ENCODE measurements around the gene CLSTN2.

Gene CLSTN2

GRCh38 chr3:140146668-140147067 lies 211.7 kb downstream of the CLSTN2 start:
- Histone ChIP-seq H3K27me3 (replicated peaks; ENCODE audit: insufficient read depth, low read length) (no peaks in the 10 kb centered on the region), H3K9me2 (replicated peaks; ENCODE audit: insufficient read depth, low read length) (no peaks in the 10 kb centered on the region)

GRCh38 chr3:140147965-140148490 lies 213.0 kb downstream of the CLSTN2 start:
- Histone ChIP-seq H3K9me3 (replicated peaks; ENCODE audit: insufficient read depth, low read length) (no peaks in the 10 kb centered on the region), H3K9ac (ENCODE audit: low read length) (no peak overlapping the region), H3K27ac (ENCODE audit: low read length) (no peak overlapping the region), H2AFZ (ENCODE audit: low read length) (no peak overlapping the region), H3K79me2 (ENCODE audit: low read length) (no peaks in the 10 kb centered on the region), H3F3A (ENCODE audit: insufficient read depth, low read length) (no peaks in the 10 kb centered on the region), H3K4me3 (ENCODE audit: low read length) (no peak overlapping the region), H3K4me2 (ENCODE audit: low read depth, low read length) (no peak overlapping the region), H3K27me3 (replicated peaks; ENCODE audit: insufficient read depth, low read length) (no peaks in the 10 kb centered on the region), H4K20me1 (ENCODE audit: insufficient read depth, low read length) (no peaks in the 10 kb centered on the region), H3K4me1 (ENCODE audit: low read length) (no peaks in the 10 kb centered on the region), H3K36me3 (replicated peaks; ENCODE audit: insufficient read depth, low read length) (no peaks in the 10 kb centered on the region), H3K9me2 (replicated peaks; ENCODE audit: insufficient read depth, low read length) (no peaks in the 10 kb centered on the region)
- TF ChIP-seq EZH2 (optimal IDR thresholded peaks at IDR 0.05; ENCODE audit: low read depth, low read length): no peak
- DNase-seq: no peak

More at GRCh38 chr3:140146668-140147067, 211.7 kb downstream of the CLSTN2 start:
- Histone ChIP-seq H4K20me1 (ENCODE audit: insufficient read depth, low read length) (no peaks in the 10 kb centered on the region), H3K79me2 (ENCODE audit: low read length) (no peaks in the 10 kb centered on the region), H3K9me3 (replicated peaks; ENCODE audit: insufficient read depth, low read length) (no peaks in the 10 kb centered on the region), H3K4me1 (ENCODE audit: low read length) (no peaks in the 10 kb centered on the region), H3K9ac (ENCODE audit: low read length) (no peak overlapping the region), H3K36me3 (replicated peaks; ENCODE audit: insufficient read depth, low read length) (no peaks in the 10 kb centered on the region), H3K27ac (ENCODE audit: low read length) (no peak overlapping the region), H3K4me2 (ENCODE audit: low read depth, low read length) (no peak overlapping the region), H3F3A (ENCODE audit: insufficient read depth, low read length) (no peaks in the 10 kb centered on the region), H2AFZ (ENCODE audit: low read length) (no peak overlapping the region), H3K4me3 (ENCODE audit: low read length) (no peak overlapping the region)
- no peak for DNase-seq
- TF ChIP-seq EZH2 (optimal IDR thresholded peaks at IDR 0.05; ENCODE audit: low read depth, low read length) (no peak), EZH2phosphoT487 (IDR thresholded peaks at IDR 0.05; ENCODE audit: low read length) (no peak)
- TF ChIP-seq, protein P1, sequence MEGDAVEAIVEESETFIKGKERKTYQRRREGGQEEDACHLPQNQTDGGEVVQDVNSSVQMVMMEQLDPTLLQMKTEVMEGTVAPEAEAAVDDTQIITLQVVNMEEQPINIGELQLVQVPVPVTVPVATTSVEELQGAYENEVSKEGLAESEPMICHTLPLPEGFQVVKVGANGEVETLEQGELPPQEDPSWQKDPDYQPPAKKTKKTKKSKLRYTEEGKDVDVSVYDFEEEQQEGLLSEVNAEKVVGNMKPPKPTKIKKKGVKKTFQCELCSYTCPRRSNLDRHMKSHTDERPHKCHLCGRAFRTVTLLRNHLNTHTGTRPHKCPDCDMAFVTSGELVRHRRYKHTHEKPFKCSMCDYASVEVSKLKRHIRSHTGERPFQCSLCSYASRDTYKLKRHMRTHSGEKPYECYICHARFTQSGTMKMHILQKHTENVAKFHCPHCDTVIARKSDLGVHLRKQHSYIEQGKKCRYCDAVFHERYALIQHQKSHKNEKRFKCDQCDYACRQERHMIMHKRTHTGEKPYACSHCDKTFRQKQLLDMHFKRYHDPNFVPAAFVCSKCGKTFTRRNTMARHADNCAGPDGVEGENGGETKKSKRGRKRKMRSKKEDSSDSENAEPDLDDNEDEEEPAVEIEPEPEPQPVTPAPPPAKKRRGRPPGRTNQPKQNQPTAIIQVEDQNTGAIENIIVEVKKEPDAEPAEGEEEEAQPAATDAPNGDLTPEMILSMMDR (IDR thresholded peaks at IDR 0.05; ENCODE audit: low read length): no peak

- H4K20me1 ChIP-seq (ENCODE audit: insufficient read depth, low read length): no peaks in the 10 kb centered on the region
- TF ChIP-seq EZH2 (optimal IDR thresholded peaks at IDR 0.05; ENCODE audit: low read depth, low read length): no peak
- TF ChIP-seq EZH2phosphoT487 (IDR thresholded peaks at IDR 0.05; ENCODE audit: low read length): no peak
- TF ChIP-seq, protein P1 (IDR thresholded peaks at IDR 0.05; ENCODE audit: low read length): no peak
- H3K4me3 ChIP-seq (ENCODE audit: low read length): no peak overlapping the region
- no peaks in the 10 kb centered on the region for H3K9me3 ChIP-seq (replicated peaks; ENCODE audit: insufficient read depth, low read length)
- H3K9me2 ChIP-seq (replicated peaks; ENCODE audit: insufficient read depth, low read length): no peaks in the 10 kb centered on the region
- no peaks in the 10 kb centered on the region for H3F3A ChIP-seq (ENCODE audit: insufficient read depth, low read length)
- no peak overlapping the region for H3K9ac ChIP-seq (ENCODE audit: low read length)
- no peaks in the 10 kb centered on the region for H3K36me3 ChIP-seq (replicated peaks; ENCODE audit: insufficient read depth, low read length)
- H3K4me2 ChIP-seq (ENCODE audit: low read depth, low read length): no peak overlapping the region
- no peak overlapping the region for H3K27ac ChIP-seq (ENCODE audit: low read length)
- DNase-seq: no peak
- H3K27me3 ChIP-seq (replicated peaks; ENCODE audit: insufficient read depth, low read length): no peaks in the 10 kb centered on the region
- H3K79me2 ChIP-seq (ENCODE audit: low read length): no peaks in the 10 kb centered on the region
- no peak overlapping the region for H2AFZ ChIP-seq (ENCODE audit: low read length)
- no peaks in the 10 kb centered on the region for H3K4me1 ChIP-seq (ENCODE audit: low read length)
These were observed 213.9 kb downstream of the CLSTN2 start for GRCh38 chr3:140148824-140149390.

DNA sequence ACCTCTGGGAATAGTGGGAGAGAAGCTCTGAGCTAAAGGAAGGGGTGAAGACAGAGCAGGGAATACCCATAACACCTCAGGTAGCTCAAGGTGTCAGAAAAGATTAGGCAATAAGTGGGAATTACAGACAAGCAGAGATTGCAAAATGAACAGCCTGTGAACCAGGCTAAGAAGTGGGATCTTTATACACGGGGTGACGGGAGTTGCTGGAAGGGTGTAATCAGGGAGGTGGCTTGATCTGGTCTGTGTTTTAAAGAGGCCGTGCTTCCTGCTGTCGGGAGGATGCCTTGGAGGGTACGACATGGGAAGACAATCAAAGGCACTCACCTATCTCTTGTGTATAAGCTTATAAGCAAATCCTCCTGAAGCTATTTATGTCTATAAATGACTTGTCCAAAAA lies 216.3 kb downstream of the CLSTN2 start:
- Histone ChIP-seq H4K20me1 (ENCODE audit: insufficient read depth, low read length) (no peaks in the 10 kb centered on the region), H3K4me2 (ENCODE audit: low read depth, low read length) (no peak overlapping the region), H3K9me2 (replicated peaks; ENCODE audit: insufficient read depth, low read length) (no peaks in the 10 kb centered on the region), H3K9me3 (replicated peaks; ENCODE audit: insufficient read depth, low read length) (no peaks in the 10 kb centered on the region), H3K9ac (ENCODE audit: low read length) (no peak overlapping the region), H3K79me2 (ENCODE audit: low read length) (no peaks in the 10 kb centered on the region), H2AFZ (ENCODE audit: low read length) (no peak overlapping the region), H3K4me3 (ENCODE audit: low read length) (no peak overlapping the region), H3K4me1 (ENCODE audit: low read length) (no peaks in the 10 kb centered on the region), H3K36me3 (replicated peaks; ENCODE audit: insufficient read depth, low read length) (no peaks in the 10 kb centered on the region), H3K27ac (ENCODE audit: low read length) (no peak overlapping the region), H3F3A (ENCODE audit: insufficient read depth, low read length) (no peaks in the 10 kb centered on the region), H3K27me3 (replicated peaks; ENCODE audit: insufficient read depth, low read length) (no peaks in the 10 kb centered on the region)
- DNase-seq: no peak
- no peak for TF ChIP-seq EZH2phosphoT487 (IDR thresholded peaks at IDR 0.05; ENCODE audit: low read length)
- TF ChIP-seq, protein P1 (IDR thresholded peaks at IDR 0.05; ENCODE audit: low read length): no peak
- no peak for TF ChIP-seq EZH2 (optimal IDR thresholded peaks at IDR 0.05; ENCODE audit: low read depth, low read length)

Data from MM.1S (cell line).